Epidermal melanocyte (primary cell): Measurements from ENCODE around the gene CPNE6.

ENCODE experiments used
- DNase-seq: peaks from one replicate; pipeline ENCODE4 v3.0.0; 2011; ENCODE audit warnings: low spot score; ENCODE audit not compliant: insufficient read length

Gene CPNE6

DNA sequence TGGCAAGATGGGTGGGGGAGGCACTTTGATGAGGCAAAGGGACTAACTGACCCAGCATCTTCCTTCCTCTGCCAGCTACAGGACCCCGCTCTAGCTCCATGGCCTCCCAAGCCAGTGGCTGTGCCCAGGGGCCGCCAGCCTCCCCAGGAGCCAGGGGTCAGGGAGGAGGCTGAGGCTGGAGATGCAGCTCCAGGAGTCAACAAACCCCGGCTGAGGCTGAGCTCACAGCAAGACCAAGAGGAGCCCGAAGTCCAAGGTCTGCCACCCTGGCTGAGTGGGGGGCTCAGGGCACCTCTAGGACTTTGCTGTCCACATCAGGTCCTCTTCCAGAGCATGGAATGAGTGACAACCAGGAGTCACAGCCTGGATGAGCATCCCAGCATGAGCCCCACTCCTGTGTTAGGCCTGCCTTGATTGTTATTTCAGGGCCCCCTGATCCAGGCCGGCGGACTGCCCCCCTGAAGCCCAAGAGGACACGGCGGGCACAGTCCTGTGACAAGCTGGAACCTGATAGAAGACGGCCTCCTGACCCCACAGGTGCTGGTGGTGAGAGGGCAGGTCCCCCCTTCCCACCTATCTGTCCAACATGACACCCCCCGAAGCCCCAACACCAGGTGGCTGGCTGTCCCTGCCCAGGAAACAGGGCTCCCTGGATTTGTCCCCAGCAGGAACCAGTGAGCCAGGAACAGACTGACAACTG is 2.5 kb upstream of the CPNE6 start:
- DNase-seq, result no peak

- no peak for DNase-seq
Measured at GRCh38 chr14:24069411-24069735, 2.0 kb upstream of the CPNE6 start.

- DNase-seq, result no peak
Measured at GRCh38 chr14:24070285-24071143, 848 bp upstream of the CPNE6 start.

DNA sequence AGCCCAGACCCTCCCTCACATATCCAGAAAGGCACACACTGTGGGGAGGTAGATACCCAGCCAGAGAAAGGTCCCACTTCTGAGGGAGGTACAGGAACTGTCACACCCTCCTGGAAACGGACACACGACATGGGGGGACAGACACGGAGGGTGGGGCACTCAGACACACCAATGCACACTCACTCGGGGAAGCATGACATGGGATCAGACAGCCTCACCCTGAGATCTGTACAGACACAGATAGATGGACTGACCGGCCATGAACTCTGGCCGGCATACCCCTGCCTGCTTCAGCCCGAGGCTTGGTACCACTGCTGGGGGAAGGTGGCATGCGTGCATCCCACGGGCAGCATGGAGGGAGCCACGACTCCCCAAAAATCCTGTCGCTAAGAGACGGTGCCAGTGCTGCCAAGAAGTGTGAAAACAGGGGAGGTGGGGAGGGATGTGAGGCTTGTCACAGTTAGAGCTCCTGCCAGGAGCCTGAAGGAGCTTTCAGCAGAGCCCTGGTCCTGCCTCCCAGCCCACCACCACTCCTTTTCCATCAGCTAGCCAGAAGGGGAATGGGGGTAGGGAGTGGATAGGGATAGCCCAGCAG is 571 bp downstream of the CPNE6 start:
- no peak for DNase-seq

GRCh38 chr14:24072436-24072835 is 1.1 kb downstream of the CPNE6 start:
- no peak for DNase-seq

GRCh38 chr14:24072881-24073877 is 1.8 kb downstream of the CPNE6 start:
- DNase-seq, result no peak

DNA sequence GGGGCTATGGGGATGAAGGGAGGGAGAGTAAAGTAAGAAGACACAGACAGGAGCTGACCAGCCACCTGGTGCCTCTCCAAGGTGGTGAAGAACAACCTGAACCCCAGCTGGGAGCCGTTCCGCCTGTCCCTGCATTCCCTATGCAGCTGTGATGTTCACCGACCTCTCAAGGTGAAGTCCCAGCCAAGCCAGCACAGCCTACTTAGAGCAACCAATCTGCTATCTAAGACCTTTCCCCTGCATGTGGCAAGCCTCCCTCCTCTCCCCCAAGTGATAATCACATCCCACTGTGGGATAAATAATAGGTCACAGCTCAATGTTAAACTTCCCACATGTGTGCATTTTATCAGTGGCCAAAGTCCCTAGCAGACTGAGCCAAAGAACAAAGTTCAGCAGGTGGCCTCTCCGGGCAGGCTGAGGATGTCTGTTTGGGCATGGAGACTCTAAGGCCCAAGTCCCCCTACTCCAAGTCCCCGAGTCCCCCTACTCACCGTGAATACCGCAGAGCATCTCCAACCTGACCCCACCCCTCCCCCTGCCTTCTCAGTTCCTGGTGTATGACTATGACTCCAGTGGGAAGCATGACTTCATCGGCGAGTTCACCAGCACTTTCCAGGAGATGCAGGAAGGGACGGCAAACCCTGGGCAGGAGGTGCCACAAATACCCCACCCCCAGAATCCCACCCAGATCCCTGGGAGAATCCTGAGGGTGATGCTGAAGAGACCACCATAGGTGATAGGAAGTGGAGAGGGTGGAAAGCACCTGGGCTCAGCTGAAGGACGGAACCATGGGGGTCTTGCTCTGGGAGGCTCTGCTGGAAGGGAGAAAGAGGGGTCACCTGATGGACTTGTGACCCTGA is 3.5 kb downstream of the CPNE6 start:
- no peak for DNase-seq

DNA sequence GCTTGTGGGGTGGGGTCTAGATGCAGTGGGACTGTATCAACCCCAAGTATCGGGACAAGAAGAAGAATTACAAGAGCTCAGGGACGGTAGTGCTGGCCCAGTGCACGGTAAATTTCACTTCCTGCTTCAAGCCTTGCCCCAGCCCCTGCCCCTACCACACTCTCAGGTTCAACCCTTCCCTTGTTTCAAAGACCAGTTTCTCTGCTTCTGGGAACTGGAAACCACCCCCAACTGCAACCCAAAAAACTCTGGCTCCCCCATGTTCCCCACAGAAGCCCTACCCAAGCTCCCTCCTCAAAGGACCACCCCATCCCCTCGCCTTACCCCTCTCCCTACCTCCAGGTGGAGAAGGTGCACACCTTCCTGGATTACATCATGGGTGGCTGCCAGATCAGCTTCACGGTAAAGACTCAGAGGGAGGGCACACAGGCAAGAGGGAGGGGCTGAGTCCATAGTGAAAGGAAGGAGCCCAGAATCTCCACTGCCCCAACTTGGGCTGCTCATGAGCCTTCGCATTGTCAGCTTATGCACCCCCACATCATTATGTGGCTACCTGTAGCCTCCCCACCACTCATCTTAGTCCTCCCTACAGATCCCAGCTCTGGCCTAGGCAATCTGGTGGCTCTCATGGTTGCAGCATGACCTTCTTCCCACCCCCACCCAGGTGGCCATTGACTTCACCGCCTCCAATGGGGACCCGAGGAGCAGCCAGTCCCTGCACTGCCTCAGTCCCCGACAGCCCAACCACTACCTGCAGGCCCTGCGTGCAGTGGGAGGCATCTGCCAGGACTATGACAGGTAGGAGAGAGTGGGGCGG is 4.3 kb downstream of the CPNE6 start:
- DNase-seq, result no peak

DNA sequence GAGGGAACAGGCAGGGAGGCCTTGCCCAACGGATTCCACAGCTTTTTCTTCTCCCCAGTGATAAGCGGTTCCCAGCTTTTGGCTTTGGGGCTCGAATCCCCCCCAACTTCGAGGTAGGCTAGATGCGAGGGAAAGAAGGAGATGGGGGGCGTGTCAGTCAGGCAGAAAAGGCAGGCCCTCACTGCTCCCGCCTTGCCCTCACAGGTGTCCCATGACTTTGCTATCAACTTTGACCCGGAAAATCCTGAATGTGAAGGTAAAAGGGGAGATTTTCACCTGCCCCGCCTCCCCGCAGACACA is 4.9 kb downstream of the CPNE6 start:
- DNase-seq, result no peak

DNA sequence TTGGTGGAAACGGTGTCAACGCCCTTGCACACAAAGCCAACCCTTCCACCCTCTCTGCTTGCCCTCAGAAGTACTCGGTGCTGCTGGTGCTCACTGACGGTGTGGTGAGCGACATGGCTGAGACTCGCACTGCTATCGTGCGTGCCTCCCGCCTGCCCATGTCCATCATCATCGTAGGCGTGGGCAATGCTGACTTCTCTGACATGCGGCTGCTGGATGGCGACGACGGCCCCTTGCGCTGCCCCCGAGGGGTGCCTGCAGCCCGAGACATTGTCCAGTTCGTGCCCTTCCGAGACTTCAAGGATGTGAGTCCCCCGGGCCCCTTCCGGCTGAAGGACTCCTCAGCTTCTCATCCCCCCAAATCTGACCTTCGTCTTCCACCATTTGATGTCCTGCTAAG is 5.7 kb downstream of the CPNE6 start:
- DNase-seq, result no peak

- DNase-seq, result no peak
Measured at GRCh38 chr14:24078146-24078545, 6.8 kb downstream of the CPNE6 start.

DNA sequence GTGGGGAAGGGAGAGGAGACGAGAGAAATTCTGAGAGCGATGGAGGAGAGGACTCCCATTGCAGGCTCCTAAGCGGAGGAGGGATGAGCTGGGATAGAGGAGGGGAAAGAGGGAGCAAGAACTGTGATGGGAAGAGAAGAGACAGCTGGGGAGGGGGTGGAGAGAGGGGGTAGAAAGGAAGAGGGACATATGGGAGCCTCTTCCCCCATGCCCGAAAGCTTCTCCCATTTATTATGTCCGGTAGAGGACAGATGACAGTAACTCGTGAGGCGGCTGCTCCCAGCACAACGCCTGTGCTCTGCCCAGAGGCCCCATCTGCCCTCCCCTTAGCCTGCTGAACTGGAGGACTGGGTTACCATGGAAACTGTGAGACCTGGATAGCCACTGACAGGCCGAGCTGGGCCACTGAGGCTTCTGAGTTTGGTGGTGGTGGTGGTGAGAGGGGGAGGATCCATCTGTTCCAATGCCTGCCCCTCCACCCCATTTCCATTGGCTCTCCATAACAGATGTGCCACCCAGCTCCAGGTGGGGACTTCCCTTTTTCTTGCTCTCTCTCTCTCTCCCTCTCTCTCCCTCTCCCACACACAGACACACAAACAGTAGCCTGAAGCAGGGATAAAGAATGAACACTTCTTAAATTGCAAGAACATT is 8.3 kb downstream of the CPNE6 start:
- no peak for DNase-seq

GRCh38 chr14:24080142-24080530 is 8.8 kb downstream of the CPNE6 start:
- DNase-seq, result no peak

GRCh38 chr14:24080888-24081738 is 9.8 kb downstream of the CPNE6 start:
- DNase-seq, result no peak

DNA sequence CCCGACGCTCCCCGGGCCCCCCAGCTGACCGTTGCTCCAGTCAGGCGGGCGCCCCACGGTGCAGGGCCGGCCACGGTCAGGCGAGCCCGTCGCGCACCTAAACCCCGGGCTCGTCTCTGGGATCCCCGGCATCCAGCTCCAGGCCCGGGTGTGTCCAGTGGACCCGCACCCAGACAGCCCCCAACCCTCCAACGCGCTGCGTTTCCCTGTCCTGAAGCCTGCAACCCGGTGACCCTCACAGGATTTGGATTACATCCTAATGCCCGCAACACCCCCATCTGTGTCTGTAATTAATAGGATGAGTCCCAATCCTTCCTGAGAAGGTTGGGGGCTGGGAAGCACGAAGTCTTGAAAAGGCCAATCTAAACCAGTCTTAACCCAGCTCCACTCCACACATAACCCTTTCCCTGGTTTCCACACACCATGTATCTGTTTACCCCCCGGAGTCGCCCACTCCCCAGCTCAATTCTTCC is 10.4 kb downstream of the CPNE6 start:
- DNase-seq, result no peak

DNA sequence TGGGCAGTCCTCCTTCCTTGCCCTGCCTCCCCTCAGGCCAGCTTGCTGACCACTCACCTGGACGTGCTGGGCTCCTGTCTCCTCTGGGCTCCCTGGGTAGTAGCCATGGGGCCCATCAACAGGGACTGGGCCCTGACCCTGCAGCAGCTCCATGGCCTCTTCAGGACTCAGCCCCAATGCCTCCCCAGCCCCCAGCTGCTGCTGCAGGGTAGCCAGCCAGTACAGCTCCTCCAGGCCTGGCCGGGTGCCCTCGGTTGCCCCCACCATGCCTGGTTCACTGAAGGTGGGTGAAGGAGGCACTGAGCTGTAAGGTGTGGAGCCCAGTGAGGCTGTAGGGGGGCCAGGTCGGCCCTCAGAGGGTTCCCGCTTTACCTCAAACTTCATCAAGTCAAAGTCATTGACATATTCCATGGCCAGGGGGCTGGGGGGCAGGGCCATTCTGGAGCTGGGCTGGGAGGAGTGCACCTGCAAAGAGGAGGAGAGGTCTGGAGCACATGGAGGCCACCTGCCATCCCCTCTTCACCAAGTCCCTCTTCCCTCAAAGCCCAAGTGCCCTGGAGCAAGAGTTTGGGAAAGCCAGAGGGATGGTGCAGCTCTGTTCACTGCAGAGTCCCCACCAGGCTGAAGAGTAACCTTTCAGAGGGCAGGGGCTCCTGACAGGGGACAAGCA is 11.2 kb downstream of the CPNE6 start:
- DNase-seq, result no peak

- no peak for DNase-seq
Measured at GRCh38 chr14:24083462-24083861, 12.1 kb downstream of the CPNE6 start.

- DNase-seq, result no peak
Measured at GRCh38 chr14:24084440-24084839, 13.1 kb downstream of the CPNE6 start.
